Kidney tubule cell (primary cell): ENCODE results near the gene DLG2.

Experiments used
- DNase-seq: peaks from one replicate; pipeline ENCODE4 v3.0.0-alpha.2; 2018; ENCODE audit warnings: low spot score

DLG2 gene

DNA sequence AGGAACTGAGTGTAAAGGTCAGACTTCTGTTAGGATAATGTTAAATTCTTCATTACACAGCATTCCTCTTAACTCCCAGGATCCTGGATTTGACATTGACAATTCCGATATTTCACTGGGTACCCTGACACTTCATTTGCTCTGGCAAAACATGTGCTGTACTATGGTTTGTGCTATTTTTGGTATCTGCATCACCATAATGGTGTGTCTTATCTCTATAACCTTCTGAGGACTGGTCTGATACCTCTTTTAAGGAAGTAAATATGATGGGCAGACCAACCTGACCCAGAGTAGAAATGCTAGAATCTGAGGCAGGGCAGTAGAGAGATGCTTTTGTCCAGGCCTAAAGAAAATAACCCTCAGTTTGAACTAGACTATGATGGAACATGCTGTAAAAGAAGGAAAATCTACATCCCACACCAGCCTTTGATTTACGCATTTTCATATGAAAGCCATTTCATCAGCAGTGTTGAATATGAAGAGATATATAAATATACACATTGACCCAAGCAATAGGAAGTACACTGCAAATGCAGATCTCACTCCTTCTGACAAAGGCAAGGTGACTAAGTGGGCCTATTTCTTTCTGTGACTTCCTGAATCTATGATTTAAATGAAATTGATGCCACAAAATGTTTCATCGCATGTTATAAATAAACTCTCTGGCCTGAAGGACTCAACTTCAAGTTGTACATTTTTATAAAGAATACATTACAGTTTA lies 966.7 kb downstream of the DLG2 start:
- DNase-seq: no peak

GRCh38 chr11:84655712-84656111 lies 971.4 kb downstream of the DLG2 start:
- no peak for DNase-seq

DNA sequence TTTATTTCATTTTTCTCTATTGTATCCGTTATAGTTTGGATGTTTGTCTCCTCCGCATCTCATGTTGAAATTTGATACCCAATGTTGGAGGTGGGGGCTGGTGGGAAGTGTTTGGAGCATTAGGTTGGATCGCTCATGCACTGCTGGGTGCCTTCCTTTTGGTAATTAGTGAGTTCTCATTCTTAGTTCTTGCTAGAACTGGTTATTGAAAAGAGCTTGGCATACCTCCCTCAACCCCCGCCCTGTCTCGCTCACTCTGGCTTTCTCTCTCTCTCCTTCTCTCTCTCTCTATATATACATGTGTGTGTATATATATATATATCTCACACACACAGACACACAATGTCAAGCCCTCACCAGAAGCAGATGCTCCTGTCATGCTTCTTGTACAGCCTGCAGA lies 978.7 kb downstream of the DLG2 start:
- no peak for DNase-seq

DNA sequence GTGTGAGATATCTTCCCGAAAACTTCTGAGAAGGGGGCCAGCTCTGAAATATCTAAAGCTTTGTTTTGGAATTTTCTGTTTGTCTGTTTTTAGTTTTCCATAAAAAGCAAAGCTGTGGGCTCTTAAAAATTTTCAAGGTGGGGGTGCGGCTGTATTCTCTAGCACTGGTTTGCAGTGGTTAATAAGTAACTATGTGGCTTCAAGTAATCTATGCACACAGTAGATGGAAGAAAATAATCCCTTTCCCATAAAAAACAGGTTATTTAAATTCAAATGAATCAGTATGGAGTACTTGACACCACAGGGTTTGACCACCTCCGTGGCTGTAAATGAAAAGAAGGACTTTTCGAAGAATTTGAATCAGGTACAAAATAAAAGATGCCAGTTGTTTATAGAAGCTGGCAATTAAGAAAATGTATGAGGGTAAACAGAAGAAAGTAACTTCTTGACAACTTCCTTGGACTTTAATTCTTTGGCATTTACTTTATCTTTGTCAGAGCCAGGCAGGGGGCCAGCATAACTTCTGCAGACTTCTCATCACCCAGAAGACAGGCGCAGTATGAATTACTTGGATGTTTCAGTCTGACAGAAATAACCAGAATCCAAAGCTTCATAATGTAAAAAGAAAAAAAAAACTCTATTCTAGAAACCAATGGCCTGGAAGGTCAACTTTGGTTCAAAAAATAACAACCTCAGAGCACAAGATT lies 981.0 kb downstream of the DLG2 start:
- peak; percentile 13 for DNase-seq

- no peak for DNase-seq
These were observed 984.6 kb downstream of the DLG2 start for GRCh38 chr11:84642500-84642899.

DNA sequence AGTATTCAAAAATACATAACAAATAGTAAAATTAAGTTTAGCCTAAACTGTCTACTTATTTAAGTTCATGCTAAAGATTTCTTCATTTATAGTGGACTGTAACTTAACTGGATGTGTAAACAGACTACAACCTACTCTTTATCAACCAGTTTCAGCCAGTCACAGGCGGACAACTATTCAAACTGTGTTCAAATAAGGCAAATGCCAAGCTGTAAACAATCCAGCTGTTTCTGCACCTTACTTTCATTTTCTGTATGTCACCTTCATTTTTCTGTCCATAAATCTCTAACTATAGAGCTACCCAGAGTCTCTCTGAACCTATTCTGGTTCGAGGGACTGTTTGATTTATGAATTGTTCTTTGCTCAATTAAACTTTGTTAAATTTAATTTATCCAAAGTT lies 992.8 kb downstream of the DLG2 start:
- no peak for DNase-seq

- no peak for DNase-seq
These were observed 998.1 kb downstream of the DLG2 start for GRCh38 chr11:84628871-84629620.

DNA sequence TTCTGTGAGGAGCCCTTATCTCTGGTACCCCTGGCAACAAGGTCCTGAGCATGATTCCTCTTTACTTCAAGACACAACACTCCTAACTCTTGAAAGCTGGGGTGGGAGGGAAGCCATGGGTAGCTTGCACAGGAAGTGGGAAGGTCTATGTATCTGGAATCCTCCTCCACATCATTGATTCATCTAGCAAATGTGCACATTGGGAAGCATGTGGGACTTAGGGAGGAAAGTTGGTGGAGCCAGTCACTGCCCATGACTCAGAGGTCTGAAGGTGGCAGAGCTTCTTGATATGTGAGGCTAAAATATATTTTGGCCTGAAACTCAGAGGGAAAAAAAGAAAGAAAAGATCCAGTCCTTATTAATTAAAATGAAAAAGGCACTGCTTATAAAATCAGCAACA lies 1000.9 kb downstream of the DLG2 start:
- DNase-seq: peak; percentile 57

GRCh38 chr11:84612645-84613044 lies 1014.5 kb downstream of the DLG2 start:
- no peak for DNase-seq

DNA sequence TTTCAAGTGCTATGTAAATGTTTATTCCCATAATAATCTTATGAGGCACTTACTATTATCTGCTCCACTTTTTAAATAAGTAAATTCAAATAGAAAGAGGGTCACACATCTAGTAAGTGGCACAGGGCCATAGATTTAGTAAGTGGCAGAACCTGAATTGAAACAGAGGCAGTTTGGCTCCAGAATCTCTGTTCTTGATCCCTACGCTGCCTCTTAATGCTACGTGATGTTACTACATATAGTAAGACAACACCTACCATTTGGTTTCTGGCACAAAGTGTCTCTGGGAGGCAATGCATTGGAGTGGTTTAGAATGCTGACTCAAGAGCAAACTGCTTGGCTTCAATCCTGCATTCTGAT lies 1018.3 kb downstream of the DLG2 start:
- DNase-seq: no peak

GRCh38 chr11:84607975-84608836 lies 1018.9 kb downstream of the DLG2 start:
- DNase-seq: no peak

GRCh38 chr11:84594602-84595001 lies 1032.5 kb downstream of the DLG2 start:
- peak; percentile 11 for DNase-seq

GRCh38 chr11:84590106-84590505 lies 1037.0 kb downstream of the DLG2 start:
- no peak for DNase-seq

- no peak for DNase-seq
These were observed 1038.9 kb downstream of the DLG2 start for GRCh38 chr11:84588131-84588829.

GRCh38 chr11:84583106-84583505 lies 1044.0 kb downstream of the DLG2 start:
- DNase-seq: no peak

DNA sequence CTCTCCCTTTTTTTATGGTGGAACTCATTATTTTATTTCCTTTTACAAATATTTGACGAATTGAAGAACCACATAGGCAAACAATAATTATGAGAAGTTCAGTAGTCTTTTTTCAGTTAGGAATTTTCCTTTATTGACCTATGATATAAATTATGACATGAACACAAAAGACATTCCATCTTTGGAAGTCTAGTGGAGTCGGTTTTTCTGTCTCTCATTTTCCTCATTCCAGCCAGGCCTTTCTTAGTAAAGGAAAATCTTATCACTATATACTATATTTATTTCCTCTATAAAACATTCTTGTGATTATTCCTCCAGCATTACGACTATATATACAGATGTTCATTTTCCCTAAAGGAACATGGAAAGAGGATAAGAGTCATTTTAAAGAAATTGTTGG lies 1046.1 kb downstream of the DLG2 start:
- no peak for DNase-seq

DNA sequence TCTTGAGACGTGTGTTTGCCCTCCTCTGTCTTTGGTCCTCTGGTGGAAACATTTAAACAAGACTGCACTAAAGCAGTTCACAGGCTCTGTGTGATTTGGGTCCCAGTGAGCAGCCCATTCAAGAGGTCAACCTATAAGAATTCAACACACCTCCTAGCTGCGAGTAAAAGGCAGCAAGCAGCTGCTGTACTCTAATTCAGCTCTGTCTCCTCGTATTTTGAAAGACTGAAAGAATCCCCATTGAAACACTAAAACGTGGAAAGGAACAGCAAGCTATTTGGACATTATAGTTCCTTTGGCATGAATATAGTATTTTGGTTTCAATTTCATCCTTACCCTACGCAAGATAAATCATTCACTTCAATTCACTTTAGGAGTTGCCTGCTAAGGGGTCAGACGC lies 1046.7 kb downstream of the DLG2 start:
- DNase-seq: no peak

DNA sequence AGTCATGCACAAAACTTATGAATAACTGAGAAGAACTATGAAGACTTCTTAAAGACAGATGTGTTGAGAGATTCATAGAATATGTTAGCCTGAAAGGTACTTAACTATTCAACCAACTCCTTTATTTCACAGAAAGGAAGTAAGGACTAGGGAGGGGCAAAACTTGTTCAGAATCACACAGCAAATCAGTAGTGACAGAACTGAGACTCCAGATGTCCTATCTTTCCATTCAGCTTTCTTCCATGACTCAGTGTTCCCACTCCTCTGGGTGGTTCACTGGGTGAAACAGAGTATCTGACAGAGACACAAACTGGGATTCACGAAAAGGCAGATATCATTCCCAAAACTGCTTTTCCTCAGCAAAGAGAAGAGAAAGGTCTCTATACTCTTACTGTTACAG lies 1053.3 kb downstream of the DLG2 start:
- DNase-seq: no peak

- DNase-seq: no peak
These were observed 1060.5 kb downstream of the DLG2 start for GRCh38 chr11:84566671-84567070.

GRCh38 chr11:84564867-84565184 lies 1062.3 kb downstream of the DLG2 start:
- DNase-seq: no peak

DNA sequence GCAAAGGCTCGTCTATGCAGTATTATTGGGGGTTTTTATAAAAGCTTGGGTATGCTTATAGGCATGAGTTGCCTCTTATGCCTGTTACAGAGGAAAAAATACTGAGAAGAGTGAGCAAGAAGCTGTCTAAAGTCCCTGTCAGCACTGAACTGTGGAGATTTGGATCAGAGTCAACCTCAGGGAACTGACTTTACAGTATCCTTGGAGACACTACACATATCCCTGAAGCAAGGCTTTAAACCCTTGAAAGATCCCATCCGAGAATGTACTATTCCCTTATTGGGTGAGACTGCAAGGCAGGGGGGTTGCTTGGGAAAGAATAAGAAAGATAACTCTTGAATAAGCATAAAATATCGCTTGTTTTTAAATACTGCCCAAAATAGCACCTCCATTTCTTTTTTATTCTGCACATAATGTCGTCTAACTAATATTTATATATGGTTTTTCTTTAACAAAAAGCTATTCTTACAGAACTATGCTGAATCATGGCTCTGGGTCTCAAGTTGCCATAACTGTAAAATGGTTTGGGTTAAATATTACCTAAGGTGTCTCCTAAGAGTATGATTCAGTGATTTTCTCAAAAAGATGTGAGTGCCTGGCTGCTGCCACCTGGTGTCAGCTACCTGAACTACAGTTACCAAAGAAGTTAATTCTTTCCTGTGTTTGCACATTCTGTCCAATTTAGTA lies 1062.8 kb downstream of the DLG2 start:
- peak; percentile 89 for DNase-seq
